Fibroblast of skin of abdomen (primary cell): Measurements from ENCODE around the gene STRIP2.

Experiments used
- DNase-seq: peaks from one replicate; pipeline ENCODE4 v3.0.0-alpha.2; 2013

STRIP2 gene

DNA sequence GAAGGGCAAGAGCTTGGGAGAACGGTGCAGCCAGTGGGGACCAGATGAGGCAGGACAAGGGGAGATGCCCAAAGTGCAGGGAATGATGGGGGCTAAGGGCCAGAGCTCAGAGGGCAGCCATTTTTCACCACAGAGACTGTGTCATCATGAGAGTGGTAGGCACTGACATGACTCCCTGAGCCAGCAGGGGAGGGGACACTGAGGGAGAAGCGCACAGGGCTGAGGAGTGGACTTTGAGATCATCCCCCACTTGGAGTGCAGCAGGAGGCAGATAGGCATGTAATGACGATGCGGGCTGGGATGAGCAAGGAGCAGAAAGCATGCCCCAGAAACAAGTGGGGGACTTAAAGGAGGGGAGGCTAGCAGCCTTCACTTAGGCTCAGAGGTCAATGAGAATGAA, 62.9 kb downstream of the STRIP2 start:
- no peak for DNase-seq

- no peak for DNase-seq
These were observed 63.8 kb downstream of the STRIP2 start for GRCh38 chr7:129498021-129498420.

- no peak for DNase-seq
These were observed 65.8 kb downstream of the STRIP2 start for GRCh38 chr7:129499999-129500398.

DNA sequence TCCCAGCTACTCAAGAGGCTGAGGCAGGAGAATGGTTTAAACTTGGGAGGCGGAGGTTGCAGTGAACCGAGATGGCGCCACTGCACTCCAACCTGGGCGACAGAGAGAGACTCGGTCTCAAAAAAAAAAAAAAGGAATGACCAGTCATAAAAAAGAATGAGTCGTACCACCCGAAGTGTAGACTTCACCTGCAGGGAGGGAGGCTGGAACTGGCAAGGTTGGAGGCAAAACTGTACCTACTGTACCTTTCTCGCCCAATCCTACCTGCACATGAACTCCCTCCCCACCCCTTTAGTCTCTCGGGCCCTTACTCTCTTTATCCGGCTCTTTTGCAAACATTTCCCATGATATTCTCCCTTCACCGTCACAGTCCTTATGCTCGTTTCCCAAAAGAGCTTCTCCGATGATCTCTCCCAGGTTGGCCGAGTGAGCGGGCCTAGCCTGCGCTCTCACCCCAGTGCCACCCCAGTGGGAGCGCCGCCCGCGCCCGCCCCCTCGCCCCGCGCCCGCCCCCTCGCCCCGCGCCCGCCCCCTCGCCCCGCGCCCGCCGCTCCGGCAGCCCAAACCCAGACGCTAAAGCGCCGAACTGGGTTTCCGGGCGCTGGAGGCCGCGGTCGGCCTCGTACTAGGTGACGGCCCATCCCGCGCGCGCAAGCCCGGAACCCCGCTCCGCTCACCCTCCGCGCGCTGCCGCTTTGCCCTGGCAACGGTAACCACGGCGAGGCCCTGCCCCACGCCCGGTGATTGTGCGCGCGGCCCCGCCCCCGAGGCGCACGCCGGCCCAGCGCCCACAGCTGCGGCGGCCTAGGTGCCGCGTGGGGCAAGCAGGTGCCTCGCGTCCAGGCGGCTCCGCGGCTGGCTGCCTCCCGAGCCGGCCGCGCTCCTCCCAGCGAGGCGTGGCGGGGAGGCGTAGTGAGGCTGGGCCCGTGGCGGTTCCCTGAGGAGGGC, 67.8 kb downstream of the STRIP2 start, which contains the start of gene SMKR1:
TSS of gene SMKR1 (plus strand) at position 772 of the 948 bp plus-strand sequence. CDS start 294 bp downstream, outside the sequence.
- peak; percentile 52 for DNase-seq

- no peak for DNase-seq
These were observed 68.8 kb downstream of the STRIP2 start for GRCh38 chr7:129502708-129503685.

GRCh38 chr7:129503725-129504124, 69.5 kb downstream of the STRIP2 start:
- no peak for DNase-seq

GRCh38 chr7:129512192-129512591, 78.0 kb downstream of the STRIP2 start:
- DNase-seq = no peak

DNA sequence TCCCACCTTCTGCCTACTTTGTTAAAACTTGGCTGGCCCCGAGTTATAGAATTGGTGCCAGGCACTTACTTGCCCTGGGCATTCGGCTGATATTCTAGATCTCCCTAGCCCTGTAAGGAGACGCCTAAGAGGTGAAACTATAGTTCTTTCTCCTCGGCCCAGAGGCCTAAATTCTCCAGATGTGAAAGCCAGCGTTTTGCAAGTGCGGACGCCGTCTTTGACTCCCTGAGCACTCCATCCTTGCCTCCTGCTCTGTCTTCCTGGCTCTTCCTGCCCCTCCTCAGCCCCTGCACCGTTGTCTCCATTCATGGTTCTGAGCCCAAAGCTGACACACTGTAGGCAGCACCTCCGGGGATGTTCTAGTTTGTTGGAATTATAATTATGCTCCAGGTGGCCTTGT, 79.3 kb downstream of the STRIP2 start:
- no peak for DNase-seq

DNA sequence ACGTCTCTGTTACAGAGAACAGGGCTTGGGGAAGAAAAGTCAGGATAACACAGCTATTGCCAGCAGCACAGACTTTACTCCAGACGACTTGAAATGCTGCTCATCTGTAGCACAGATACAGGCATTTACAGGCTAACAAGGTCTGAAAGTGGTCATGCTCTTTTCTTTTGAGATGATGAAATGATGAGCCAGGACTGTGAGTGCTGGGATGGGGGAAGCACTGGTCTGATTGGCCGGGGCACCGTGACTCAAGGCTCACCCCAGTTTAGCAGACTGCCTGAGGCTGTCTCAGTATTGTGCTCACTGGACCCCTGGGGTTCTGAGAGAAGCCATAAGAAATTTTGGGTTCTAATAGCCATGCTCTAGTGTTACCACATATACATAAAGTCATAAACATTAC, 80.5 kb downstream of the STRIP2 start:
- DNase-seq = peak; percentile 36

DNA sequence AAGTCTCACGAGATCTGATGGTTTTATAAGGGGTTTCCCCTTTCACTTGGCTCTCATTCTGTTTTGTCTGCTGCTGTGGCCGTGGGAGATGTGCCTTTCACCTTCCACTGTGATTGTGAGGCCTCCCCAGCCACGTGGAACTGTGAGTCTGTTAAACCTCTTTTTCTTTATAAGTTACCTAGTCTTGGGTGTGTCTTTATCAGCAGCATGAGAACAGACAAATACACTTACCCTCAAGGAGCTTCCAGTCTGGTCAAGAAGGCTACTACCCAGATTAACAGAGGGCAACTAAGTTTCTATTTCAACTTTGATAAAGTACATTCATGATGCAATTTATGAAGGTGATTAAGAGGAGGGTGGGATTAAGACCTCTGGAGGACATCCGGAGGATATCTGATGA, 81.1 kb downstream of the STRIP2 start:
- DNase-seq = no peak

GRCh38 chr7:129517931-129518330, 83.7 kb downstream of the STRIP2 start:
- no peak for DNase-seq

DNA sequence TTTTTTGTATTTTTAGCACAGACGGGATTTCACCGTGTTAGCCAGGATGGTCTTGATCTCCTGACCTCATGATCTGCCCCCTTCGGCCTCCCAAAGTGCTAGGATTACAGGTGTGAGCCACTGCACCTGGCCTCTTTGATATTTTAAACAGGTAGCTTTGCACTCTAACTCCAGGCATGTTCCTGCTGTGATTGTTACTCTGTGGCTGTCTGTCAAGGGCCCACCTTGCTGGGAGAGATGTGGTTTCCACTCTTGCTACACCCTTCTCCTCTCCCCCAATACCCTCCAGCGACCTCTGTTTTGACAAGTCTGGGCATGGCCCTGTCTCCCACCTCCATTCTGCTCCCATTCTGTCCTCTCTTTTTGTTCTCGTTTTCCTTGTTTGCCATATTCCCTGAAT, 85.2 kb downstream of the STRIP2 start:
- no peak for DNase-seq

DNA sequence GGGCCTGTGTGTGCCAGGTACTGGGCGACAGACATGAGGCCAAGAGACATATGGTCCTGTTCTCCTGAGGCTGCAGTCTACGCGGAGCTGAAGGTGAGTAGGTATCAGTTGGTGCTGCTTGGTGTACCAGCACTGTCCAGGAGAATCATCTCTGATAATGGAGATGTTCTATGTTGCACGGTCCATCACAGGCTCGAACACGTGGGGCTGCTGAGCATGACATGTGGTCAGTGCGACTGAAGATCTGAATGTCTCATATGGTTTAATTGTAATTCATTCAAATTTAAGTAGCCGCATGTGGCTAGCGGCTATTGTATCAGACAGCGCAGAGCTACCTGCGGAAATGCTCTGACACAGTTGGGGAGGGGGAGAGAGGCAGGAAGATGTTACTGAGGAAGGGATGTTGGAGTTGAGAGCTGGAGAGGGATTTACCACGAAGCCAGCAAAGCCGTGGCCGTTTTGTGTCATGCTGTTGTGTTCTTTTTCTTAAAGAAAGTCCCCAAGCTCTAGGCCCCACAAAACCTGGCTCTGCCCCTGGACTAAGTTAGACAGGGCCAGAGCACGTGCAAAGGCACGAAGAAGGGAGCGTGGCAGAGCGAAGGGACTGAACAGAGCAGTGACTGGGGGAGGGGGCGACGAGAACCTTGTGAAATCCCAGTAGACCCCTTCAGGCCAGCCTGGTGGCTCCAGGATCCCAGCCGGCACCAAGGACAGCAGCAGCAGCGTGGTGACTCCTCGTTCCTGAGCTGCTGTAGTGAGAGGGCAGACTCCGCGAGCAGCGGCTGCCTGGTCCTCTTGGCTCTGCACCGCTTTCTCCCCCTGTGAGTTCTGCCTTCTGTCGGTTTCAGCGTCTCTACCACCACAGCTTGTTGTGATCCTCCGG, 88.1 kb downstream of the STRIP2 start:
- DNase-seq = no peak

DNA sequence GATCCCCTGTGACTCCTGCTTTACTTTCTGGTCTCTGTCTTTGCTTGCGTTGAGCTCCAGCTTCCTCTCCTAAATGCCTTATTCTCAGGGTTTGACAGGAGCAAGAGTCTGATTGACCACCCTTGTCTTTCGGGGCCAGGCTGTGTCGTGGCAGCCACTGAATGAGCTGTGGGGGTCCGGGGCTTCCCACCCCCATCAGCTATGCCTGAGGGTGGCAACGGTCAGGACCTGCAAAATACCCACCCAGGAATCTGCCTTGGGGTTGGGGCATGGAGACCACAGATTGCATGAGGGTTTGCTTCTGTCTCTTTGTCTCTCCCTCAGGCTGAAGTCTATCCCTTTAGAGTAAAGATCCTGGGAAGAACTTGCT, 88.7 kb downstream of the STRIP2 start:
- DNase-seq = no peak

DNA sequence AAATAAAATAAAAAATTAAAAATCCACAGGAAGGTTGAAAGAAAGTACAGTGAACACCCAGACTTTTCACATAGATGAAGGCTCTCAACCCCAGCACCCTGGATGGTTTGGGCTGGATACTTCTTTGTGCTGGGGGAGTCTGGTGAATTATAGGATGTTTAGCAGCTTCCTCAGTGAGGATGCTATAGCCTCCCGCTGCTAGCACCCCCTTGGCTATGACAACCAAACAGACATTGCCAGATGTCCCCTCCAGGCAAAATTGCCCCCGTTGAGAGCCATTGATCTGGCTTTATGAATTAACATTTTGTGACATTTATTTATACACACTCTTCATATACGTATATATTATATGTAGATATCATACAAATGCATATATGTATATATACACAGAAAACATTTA, 89.7 kb downstream of the STRIP2 start:
- DNase-seq = no peak

DNA sequence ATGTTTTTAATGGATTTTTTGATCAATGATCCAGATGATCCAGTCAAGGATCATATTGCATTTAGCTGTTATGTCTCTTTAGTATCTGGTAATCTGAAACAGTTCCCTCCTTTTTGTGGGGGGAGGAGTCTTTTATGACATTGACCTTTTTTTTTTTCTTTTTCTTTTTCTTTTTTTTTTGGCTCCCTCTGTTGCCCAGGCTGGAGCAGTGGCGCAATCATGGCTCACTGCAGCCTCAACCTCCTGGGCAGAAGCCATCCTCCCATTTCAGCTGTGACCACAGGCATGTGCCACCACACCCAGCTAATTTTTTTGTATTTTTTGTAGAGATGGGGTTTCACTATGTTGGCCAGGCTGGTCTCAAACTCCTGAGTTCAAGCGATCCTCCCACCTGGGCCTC, 90.2 kb downstream of the STRIP2 start:
- peak; percentile 73 for DNase-seq

DNA sequence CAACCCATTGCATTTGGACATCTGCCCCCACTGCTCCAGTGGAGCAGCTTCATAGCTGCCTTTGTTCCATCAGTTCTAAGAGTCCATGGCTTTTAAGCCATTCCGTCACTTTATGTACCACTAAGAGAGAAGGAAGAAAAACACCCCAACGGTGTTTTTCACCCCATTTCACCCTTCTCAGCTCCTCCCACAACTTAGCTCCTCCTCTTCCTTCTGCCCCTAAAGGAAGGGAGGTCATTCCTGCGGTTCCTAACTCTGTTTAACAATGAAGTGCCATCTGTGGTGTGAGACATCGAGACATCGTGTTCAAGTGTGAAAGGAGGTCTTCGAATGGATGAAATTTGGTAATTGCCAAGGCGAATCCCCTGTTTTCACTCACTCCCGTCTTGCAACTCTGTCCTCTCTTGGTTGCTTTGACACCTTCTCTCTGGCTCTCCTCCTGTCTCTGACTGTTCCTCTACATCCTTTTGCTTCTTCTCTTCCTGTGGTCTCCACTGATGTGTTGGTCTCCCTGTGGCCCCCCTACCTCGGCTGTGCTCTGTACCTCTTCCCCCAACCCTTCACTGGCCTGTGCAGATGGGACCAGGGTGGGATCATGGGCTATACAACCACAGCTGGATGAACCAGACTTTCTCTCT, 91.1 kb downstream of the STRIP2 start:
- no peak for DNase-seq

GRCh38 chr7:129529643-129530042, 95.4 kb downstream of the STRIP2 start:
- DNase-seq = no peak

- DNase-seq = peak; percentile 86
These were observed 96.7 kb downstream of the STRIP2 start for GRCh38 chr7:129530795-129531391.

GRCh38 chr7:129531721-129532120, 97.5 kb downstream of the STRIP2 start:
- no peak for DNase-seq

GRCh38 chr7:129532375-129532774, 98.1 kb downstream of the STRIP2 start:
- DNase-seq = no peak
